HepG2 (cell line): Measurements from ENCODE around the gene LPXN. TPM values are rescaled to one million over a fixed set of nuclear protein-coding genes. Genes with fewer than 3 reads are reported as not detected.

ENCODE experiments used
- ATF7-NPFF ChIP-seq: sonication (generic); formaldehyde crosslinking; IDR thresholded peaks from 2 replicates; pipeline ENCODE4 v1.8.1; 2023; ENCODE audit warnings: mild to moderate bottlenecking, low read depth, missing genetic modification reagents, moderate library complexity
- HNRNPH1 ChIP-seq: fragments of 200-400 bp; formaldehyde crosslinking; optimal IDR thresholded peaks from 2 replicates; pipeline ENCODE3; 2017; ENCODE audit warnings: mild to moderate bottlenecking, low read depth, low read length
- PBX3 ChIP-seq: sonication (generic); formaldehyde crosslinking; IDR thresholded peaks from 2 replicates; pipeline ENCODE4 v1.8.1; 2023; ENCODE audit warnings: missing genetic modification reagents, inconsistent platforms, borderline replicate concordance
- PHB2 ChIP-seq: fragments of 450-650 bp; IDR thresholded peaks from 2 replicates; pipeline ENCODE4 v1.6.1; 2018; ENCODE audit not compliant: partially characterized antibody
- SP140L ChIP-seq: sonication (generic); formaldehyde crosslinking; IDR thresholded peaks from 2 replicates; pipeline ENCODE4 v1.4.0; 2020; ENCODE audit warnings: missing genetic modification reagents, borderline replicate concordance
- SRSF4 ChIP-seq: fragments of 200-400 bp; formaldehyde crosslinking; IDR thresholded peaks from one replicate; pipeline ENCODE4 v1.6.1; 2018; ENCODE audit warnings: mild to moderate bottlenecking, low read depth, low read length, moderate library complexity; ENCODE audit not compliant: poor library complexity, severe bottlenecking
- TEAD2 ChIP-seq: sonication (generic); formaldehyde crosslinking; IDR thresholded peaks from 2 replicates; pipeline ENCODE4 v1.9.0; 2021; ENCODE audit warnings: missing genetic modification reagents
- ZKSCAN5 ChIP-seq: sonication (generic); formaldehyde crosslinking; IDR thresholded peaks from 2 replicates; pipeline ENCODE4 v1.5.1; 2020; ENCODE audit warnings: mild to moderate bottlenecking, missing genetic modification reagents
- ZNF10 ChIP-seq: sonication (generic); formaldehyde crosslinking; IDR thresholded peaks from 2 replicates; pipeline ENCODE4 v1.4.0; 2020; ENCODE audit warnings: mild to moderate bottlenecking, low read depth, missing genetic modification reagents, borderline replicate concordance
- ZNF230 ChIP-seq: sonication (generic); formaldehyde crosslinking; IDR thresholded peaks from 2 replicates; pipeline ENCODE4 v1.4.0; 2020; ENCODE audit warnings: mild to moderate bottlenecking, missing genetic modification reagents
- ZNF253 ChIP-seq: sonication (generic); formaldehyde crosslinking; IDR thresholded peaks from 2 replicates; pipeline ENCODE4 v1.8.0; 2022; ENCODE audit warnings: mild to moderate bottlenecking, missing genetic modification reagents, borderline replicate concordance
- ZNF546 ChIP-seq: sonication (generic); formaldehyde crosslinking; conservative IDR thresholded peaks from 2 replicates; pipeline ENCODE4 v1.8.1; 2023; ENCODE audit warnings: mild to moderate bottlenecking, missing genetic modification reagents
- ZNF605 ChIP-seq: sonication (generic); formaldehyde crosslinking; IDR thresholded peaks from 2 replicates; pipeline ENCODE4 v1.8.0; 2022; ENCODE audit warnings: mild to moderate bottlenecking, missing genetic modification reagents
- ZNF816 ChIP-seq: sonication (generic); formaldehyde crosslinking; IDR thresholded peaks from 2 replicates; pipeline ENCODE4 v1.8.0; 2022; ENCODE audit warnings: missing genetic modification reagents, mild to moderate bottlenecking, borderline replicate concordance
- ZSCAN5A ChIP-seq: sonication (generic); formaldehyde crosslinking; IDR thresholded peaks from 2 replicates; pipeline ENCODE4 v1.8.0; 2022; ENCODE audit warnings: mild to moderate bottlenecking, missing genetic modification reagents, borderline replicate concordance
- polyA plus RNA-seq, 8 experiments: library from polyadenylated mRNA; depleted of rRNA in 3 of 8; stranded (reverse) in 7 of 8; unstranded in 1 of 8; fragments of >200 nt; fragmentation: Illumina TruSeq in 4 of 8; extraction: Trizol in 4 of 8; gene quantifications; 2 replicates each; pipeline versions ENCODE4 v1.2.1 to v1.2.3, GENCODE V29; 2011 to 2016; ENCODE audit warnings: low read depth in 4 of 8, missing spikeins in 1 of 8, mixed read lengths in 1 of 8; ENCODE audit not compliant: insufficient read depth in 1 of 8
- total RNA-seq, 5 experiments: library from RNA; depleted of rRNA; stranded (reverse); fragments of >200 nt; fragmentation: Illumina TruSeq; extraction: Trizol; gene quantifications; 2 replicates each; pipeline ENCODE4 v1.2.3, GENCODE V29; 2016; ENCODE audit warnings: low read depth in 1 of 5
- TF ChIP-seq, protein P1 (sequence below): sonication (generic); formaldehyde crosslinking; IDR thresholded peaks from 2 replicates; pipeline ENCODE4 v1.4.0; 2020; ENCODE audit warnings: missing genetic modification reagents, low read depth, mild to moderate bottlenecking, borderline replicate concordance
- TF ChIP-seq, protein P2 (sequence below): sonication (generic); formaldehyde crosslinking; IDR thresholded peaks from 2 replicates; pipeline ENCODE4 v1.4.0; 2020; ENCODE audit warnings: missing genetic modification reagents

The LPXN gene
- total and polyA plus RNA-seq, 2 of the 13 experiments (the other 11 are each of a cell fraction or from before 2014, with no cell fraction given) = 1.7 to 3.5 TPM

DNA sequence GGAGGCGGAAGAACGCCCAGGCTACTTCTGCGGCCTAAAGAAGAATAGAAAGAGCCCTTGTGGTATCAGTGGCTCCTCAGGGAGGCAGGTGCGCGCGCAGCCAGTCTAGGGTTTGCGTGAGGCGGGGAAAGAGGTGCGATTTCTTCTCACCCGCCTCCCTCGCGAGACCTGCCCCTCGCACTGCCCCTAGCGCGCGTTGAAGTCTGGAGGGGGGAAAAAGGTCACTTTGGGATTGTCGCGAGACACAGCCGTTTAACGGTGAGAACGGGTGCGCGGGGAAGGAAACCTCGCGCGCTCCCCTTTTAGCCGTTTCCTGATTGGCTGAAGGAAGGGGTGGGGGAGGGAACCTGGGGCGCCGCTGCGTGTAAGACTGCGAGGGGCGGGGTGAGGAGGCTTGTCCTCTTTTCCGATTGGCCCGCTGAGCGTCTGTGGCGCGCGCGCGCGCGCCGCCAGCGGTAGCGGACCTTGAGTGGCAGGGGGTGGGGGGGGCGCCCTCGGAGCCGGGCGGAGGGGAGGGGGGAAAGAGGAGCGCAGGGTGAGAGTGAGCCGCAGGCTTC lies 3.1 kb upstream of the LPXN start, which contains the start of gene ZFP91 (continued):
- TF ChIP-seq ATF7-NPFF (no peak), TEAD2 (CRISPR knock-in tag) (no peak), PHB2 (no peak), ZNF605 (CRISPR knock-in tag) (no peak), ZKSCAN5 (no peak), ZNF253 (CRISPR knock-in tag) (no peak), ZNF10 (CRISPR knock-in tag) (no peak), PBX3 (CRISPR knock-in tag) (no peak), SRSF4 (no peak), SP140L (CRISPR knock-in tag) (no peak), ZSCAN5A (CRISPR knock-in tag) (no peak), HNRNPH1 (no peak), ZNF816 (no peak), ZNF230 (no peak), ZNF546 (CRISPR knock-in tag) (no peak)
- TF ChIP-seq, protein P1, sequence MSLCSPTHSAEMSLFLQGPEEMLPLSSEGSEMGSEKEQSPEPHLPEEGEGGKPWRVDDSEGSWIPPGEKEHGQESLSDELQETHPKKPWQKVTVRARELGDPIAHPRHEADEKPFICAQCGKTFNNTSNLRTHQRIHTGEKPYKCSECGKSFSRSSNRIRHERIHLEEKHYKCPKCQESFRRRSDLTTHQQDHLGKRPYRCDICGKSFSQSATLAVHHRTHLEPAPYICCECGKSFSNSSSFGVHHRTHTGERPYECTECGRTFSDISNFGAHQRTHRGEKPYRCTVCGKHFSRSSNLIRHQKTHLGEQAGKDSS = no peak
- TF ChIP-seq, protein P2, sequence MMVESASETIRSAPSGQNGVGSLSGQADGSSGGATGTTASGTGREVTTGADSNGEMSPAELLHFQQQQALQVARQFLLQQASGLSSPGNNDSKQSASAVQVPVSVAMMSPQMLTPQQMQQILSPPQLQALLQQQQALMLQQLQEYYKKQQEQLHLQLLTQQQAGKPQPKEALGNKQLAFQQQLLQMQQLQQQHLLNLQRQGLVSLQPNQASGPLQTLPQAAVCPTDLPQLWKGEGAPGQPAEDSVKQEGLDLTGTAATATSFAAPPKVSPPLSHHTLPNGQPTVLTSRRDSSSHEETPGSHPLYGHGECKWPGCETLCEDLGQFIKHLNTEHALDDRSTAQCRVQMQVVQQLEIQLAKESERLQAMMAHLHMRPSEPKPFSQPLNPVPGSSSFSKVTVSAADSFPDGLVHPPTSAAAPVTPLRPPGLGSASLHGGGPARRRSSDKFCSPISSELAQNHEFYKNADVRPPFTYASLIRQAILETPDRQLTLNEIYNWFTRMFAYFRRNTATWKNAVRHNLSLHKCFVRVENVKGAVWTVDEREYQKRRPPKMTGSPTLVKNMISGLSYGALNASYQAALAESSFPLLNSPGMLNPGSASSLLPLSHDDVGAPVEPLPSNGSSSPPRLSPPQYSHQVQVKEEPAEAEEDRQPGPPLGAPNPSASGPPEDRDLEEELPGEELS = no peak
